Sigmoid colon (tissue), 7 donors: ENCODE measurements around the gene PDGFRB. TPM values are rescaled to one million over a fixed set of nuclear protein-coding genes. Genes with fewer than 3 reads are reported as not detected.

ENCODE experiments used
- DNase-seq: peaks from one replicate; pipeline ENCODE4 v3.0.0-alpha.2; 2019
- H3K27ac ChIP-seq, 4 donors: fragments of 200-600 bp; sonication (generic); one replicate each; pipeline ENCODE4 v1.5.1; 2016 to 2019; ENCODE audit warnings: mild to moderate bottlenecking in 1 of 4
- H3K27me3 ChIP-seq, 3 donors: fragments of 200-600 bp; sonication (generic); one replicate each; pipeline ENCODE4 v1.5.1; 2019; ENCODE audit warnings: mild to moderate bottlenecking in 1 of 3
- H3K36me3 ChIP-seq, 4 donors: fragments of 200-600 bp; sonication (generic); one replicate each; pipeline ENCODE4 v1.5.1; 2016 to 2019
- H3K4me1 ChIP-seq, 4 donors: fragments of 200-600 bp; sonication (generic); one replicate each; pipeline ENCODE4 v1.5.1; 2017 to 2019
- H3K4me3 ChIP-seq, 4 donors: fragments of 200-600 bp; sonication (generic); one replicate each; pipeline ENCODE4 v1.5.1; 2017 to 2019; ENCODE audit warnings: mild to moderate bottlenecking in 2 of 4, moderate library complexity in 1 of 4
- H3K9me3 ChIP-seq, 4 donors: fragments of 200-600 bp in 3 of 4; sonication (generic) in 3 of 4; one replicate each; pipeline versions ENCODE4 v1.5.1 to v1.6.1; 2013 to 2019
- CTCF ChIP-seq, 4 experiments: fragments of 450-650 bp in 3 of 4; fragments of 200-600 bp in 1 of 4; IDR thresholded peaks; one replicate each; pipeline ENCODE4 v1.5.1; 2016 to 2019; ENCODE audit warnings: antibody characterized with exemption in 4 of 4, mild to moderate bottlenecking in 3 of 4, moderate library complexity in 2 of 4
- EP300 ChIP-seq, 4 donors: sonication (generic); formaldehyde crosslinking; IDR thresholded peaks; one replicate each; pipeline ENCODE4 v1.6.1; 2017; ENCODE audit warnings: antibody characterized with exemption in 4 of 4
- POLR2A ChIP-seq, 2 donors: fragments of 450-650 bp; IDR thresholded peaks; one replicate each; pipeline ENCODE4 v1.6.1; 2016; ENCODE audit warnings: antibody characterized with exemption in 2 of 2, mild to moderate bottlenecking in 2 of 2, moderate library complexity in 2 of 2
- POLR2AphosphoS5 ChIP-seq, 4 donors: sonication (generic); formaldehyde crosslinking; IDR thresholded peaks; one replicate each; pipeline ENCODE4 v1.6.1; 2017; ENCODE audit warnings: antibody characterized with exemption in 4 of 4
- WGBS, 2 donors: extraction: QIAGEN DNeasy Blood & Tissue Kit; methylation state at CpG; one replicate each; pipeline ENCODE4 v1.1.7; 2013; 5-methylcytosine and 5-hydroxymethylcytosine counted together
- intact Hi-C: fragments of 100-400 bp; cut with DNase I; formaldehyde crosslinking; loops from one replicate; pipeline ENCODE4 v1.15.1; 2023
- polyA plus RNA-seq, 3 donors: library from polyadenylated mRNA; stranded (reverse); fragments of 200-250 nt; gene quantifications; one replicate each; pipeline ENCODE4 v1.2.3, GENCODE V29; 2013
- total RNA-seq, 4 donors: library from RNA; depleted of rRNA; stranded (reverse); fragments of >200 nt; gene quantifications; one replicate each; pipeline ENCODE4 v1.1.0, GENCODE V29; 2016
- donor health status: healthy with polysubstance abuse.
- donor health status: Bipolar disorder and iron deficiency.
- donor health status: healthy.

Gene PDGFRB
- total and polyA plus RNA-seq, 7 donors = 3.9 to 104 (median 54.9) TPM

GRCh38 chr5:150190987-150191386 lies 35.3 kb upstream of the PDGFRB start:
- Histone ChIP-seq H3K27ac (no peak overlapping the region), H3K27me3 (peaks cover 10 to 30% (median 29%) of the 10 kb centered on the region in 3 donors), H3K4me3 (no peak overlapping the region), H3K36me3 (no peaks in the 10 kb centered on the region), H3K9me3 (no peaks in the 10 kb centered on the region), H3K4me1 (peaks cover 0 to 7% (median 6%) of the 10 kb centered on the region in 4 donors)
- TF ChIP-seq CTCF (IDR thresholded peaks at IDR 0.05) (no peak), POLR2A (IDR thresholded peaks at IDR 0.05) (no peak)
- intact Hi-C loops = no loop called here
- WGBS, 2 donors = 48 to 59% methylated on average over 2 of the region's 2 CpGs
- DNase-seq = no peak

- Histone ChIP-seq H3K4me3 (no peak overlapping the region), H3K27ac (no peak overlapping the region), H3K4me1 (peaks cover 0 to 7% (median 6%) of the 10 kb centered on the region in 4 donors), H3K9me3 (no peaks in the 10 kb centered on the region), H3K36me3 (no peaks in the 10 kb centered on the region), H3K27me3 (peaks cover 10 to 30% (median 29%) of the 10 kb centered on the region in 3 donors)
- WGBS, 2 donors = 42 to 56% methylated on average over 16 of the region's 16 CpGs
- intact Hi-C loops = no loop called here
- DNase-seq = no peak
- no peak for TF ChIP-seq POLR2AphosphoS5 (IDR thresholded peaks at IDR 0.05)
- no peak for TF ChIP-seq EP300 (IDR thresholded peaks at IDR 0.05)
- no peak for TF ChIP-seq POLR2A (IDR thresholded peaks at IDR 0.05)
- TF ChIP-seq CTCF (IDR thresholded peaks at IDR 0.05) = no peak
Measured at GRCh38 chr5:150190503-150190979, 34.9 kb upstream of the PDGFRB start.

GRCh38 chr5:150189728-150190502 lies 34.3 kb upstream of the PDGFRB start, which contains the start of gene SLC6A7:
SLC6A7 (plus strand) TSS chr5:150190062; CDS start chr5:150190328, 266 bp downstream.
- no peak for TF ChIP-seq CTCF (IDR thresholded peaks at IDR 0.05)
- TF ChIP-seq POLR2AphosphoS5 (IDR thresholded peaks at IDR 0.05) = no peak
- TF ChIP-seq POLR2A (IDR thresholded peaks at IDR 0.05) = no peak
- TF ChIP-seq EP300 (IDR thresholded peaks at IDR 0.05) = no peak
- intact Hi-C loops = no loop called here
- H3K36me3 ChIP-seq = no peaks in the 10 kb centered on the region
- no peaks in the 10 kb centered on the region for H3K9me3 ChIP-seq
- 3 to 6% methylated on average over 58 of the region's 58 CpGs for WGBS, 2 donors
- H3K4me3 ChIP-seq = no peak within 1 kb of the TSS
- H3K27me3 ChIP-seq = peaks cover 10 to 30% (median 29%) of the 10 kb centered on the region in 3 donors
- no peak within 1 kb of the TSS for H3K27ac ChIP-seq
- H3K4me1 ChIP-seq = peaks cover 0 to 7% (median 6%) of the 10 kb centered on the region in 4 donors
- no peak for DNase-seq

GRCh38 chr5:150189326-150189725 lies 33.7 kb upstream of the PDGFRB start:
- no peak overlapping the region for H3K27ac ChIP-seq
- no peaks in the 10 kb centered on the region for H3K36me3 ChIP-seq
- 42 to 61% methylated on average over 3 of the region's 3 CpGs for WGBS, 2 donors
- no peaks in the 10 kb centered on the region for H3K9me3 ChIP-seq
- H3K4me1 ChIP-seq = peaks cover 0 to 7% (median 6%) of the 10 kb centered on the region in 4 donors
- peaks cover 10 to 30% (median 29%) of the 10 kb centered on the region in 3 donors for H3K27me3 ChIP-seq
- DNase-seq = no peak
- intact Hi-C loops = no loop called here
- no peak overlapping the region for H3K4me3 ChIP-seq
- TF ChIP-seq POLR2A (IDR thresholded peaks at IDR 0.05) (no peak), POLR2AphosphoS5 (IDR thresholded peaks at IDR 0.05) (no peak), EP300 (IDR thresholded peaks at IDR 0.05) (no peak), CTCF (IDR thresholded peaks at IDR 0.05) (no peak)
